Lower leg skin (tissue), 3 donors: ENCODE results near the gene VPS13D.

Source experiments
- CTCF ChIP-seq, 3 donors: fragments of 450-650 bp; IDR thresholded peaks; one replicate each; pipeline ENCODE4 v1.5.1; 2016; ENCODE audit warnings: antibody characterized with exemption in 3 of 3, mild to moderate bottlenecking in 3 of 3, moderate library complexity in 2 of 3
- POLR2A ChIP-seq, 2 donors: fragments of 450-650 bp; IDR thresholded peaks; one replicate each; pipeline ENCODE4 v1.6.1; 2016 to 2017; ENCODE audit warnings: antibody characterized with exemption in 2 of 2, mild to moderate bottlenecking in 1 of 2, moderate library complexity in 1 of 2

GRCh38 chr1:12536023-12536639 lies 306.3 kb downstream of the VPS13D start:
- no peak for TF ChIP-seq CTCF (IDR thresholded peaks at IDR 0.05)
- TF ChIP-seq POLR2A (IDR thresholded peaks at IDR 0.05), result no peak
